ENCODE results near the gene CCDC24.

DNA sequence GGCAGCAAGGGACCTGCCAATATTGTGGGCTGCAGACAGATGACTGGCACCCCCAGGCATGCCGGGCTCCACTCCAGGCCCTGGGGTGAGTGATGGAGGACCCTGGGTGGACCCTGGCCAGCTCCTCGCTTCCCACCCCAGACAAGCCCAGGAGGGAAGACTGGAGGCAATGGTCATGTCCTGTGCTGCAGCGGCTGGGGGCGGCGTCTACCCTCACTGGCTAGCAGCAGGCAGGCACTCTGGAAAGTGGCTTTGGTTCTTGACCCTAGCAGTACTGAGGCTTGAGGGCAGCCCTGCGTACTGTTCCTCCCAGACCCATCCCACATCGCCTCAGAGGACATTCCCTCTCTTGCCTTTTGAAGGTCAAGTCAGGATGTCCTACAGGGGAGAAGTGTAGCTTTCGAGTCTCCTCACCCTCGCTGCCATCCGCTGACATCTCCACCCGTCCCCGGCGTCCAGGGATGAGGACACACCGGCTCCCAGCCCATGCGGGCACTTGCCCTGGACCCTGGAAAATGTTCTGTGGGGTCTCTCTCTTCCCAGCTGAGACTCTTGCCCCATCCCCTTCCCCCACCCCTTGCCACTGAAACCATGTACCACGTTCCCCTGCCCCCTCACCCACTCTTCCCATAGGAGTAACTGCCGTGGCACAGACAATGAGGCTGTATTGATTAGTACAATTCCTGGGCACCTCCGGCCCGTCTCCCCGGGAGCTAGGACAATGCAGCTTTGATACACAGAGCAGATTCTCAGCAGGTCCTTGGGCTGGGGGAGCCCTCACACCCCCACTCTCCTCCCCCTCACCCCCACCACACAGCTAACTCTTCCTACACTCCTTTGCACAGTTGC is 24.9 kb downstream of the CCDC24 start:
- TF ChIP-seq, protein P1, sequence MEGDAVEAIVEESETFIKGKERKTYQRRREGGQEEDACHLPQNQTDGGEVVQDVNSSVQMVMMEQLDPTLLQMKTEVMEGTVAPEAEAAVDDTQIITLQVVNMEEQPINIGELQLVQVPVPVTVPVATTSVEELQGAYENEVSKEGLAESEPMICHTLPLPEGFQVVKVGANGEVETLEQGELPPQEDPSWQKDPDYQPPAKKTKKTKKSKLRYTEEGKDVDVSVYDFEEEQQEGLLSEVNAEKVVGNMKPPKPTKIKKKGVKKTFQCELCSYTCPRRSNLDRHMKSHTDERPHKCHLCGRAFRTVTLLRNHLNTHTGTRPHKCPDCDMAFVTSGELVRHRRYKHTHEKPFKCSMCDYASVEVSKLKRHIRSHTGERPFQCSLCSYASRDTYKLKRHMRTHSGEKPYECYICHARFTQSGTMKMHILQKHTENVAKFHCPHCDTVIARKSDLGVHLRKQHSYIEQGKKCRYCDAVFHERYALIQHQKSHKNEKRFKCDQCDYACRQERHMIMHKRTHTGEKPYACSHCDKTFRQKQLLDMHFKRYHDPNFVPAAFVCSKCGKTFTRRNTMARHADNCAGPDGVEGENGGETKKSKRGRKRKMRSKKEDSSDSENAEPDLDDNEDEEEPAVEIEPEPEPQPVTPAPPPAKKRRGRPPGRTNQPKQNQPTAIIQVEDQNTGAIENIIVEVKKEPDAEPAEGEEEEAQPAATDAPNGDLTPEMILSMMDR (conservative IDR thresholded peaks at IDR 0.05; ENCODE audit: low read length) = no peak
- no peak for TF ChIP-seq EZH2phosphoT487 (IDR thresholded peaks at IDR 0.05; ENCODE audit: borderline replicate concordance)

All from Loucy (cell line).